Neural crest cell (in vitro differentiated cells): Measurements from ENCODE around the gene PABPC1L. TPM values are rescaled to one million over a fixed set of nuclear protein-coding genes. Genes with fewer than 3 reads are reported as not detected.

Experiments
- DNase-seq: peaks from one replicate; pipeline ENCODE4 v3.0.0; 2021; ENCODE audit warnings: low read depth, mixed read lengths, low spot score
- H3K27ac Mint-ChIP-seq: one replicate; pipeline ENCODE4 v1.8.0; 2021; ENCODE audit warnings: mild to moderate bottlenecking, mixed read lengths; ENCODE audit not compliant: unreplicated experiment
- H3K27me3 Mint-ChIP-seq: 2 replicates; pipeline ENCODE4 v1.8.0; 2021; ENCODE audit warnings: low read depth, mild to moderate bottlenecking, mixed read lengths
- H3K36me3 Mint-ChIP-seq: 2 replicates; pipeline ENCODE4 v1.8.0; 2021; ENCODE audit warnings: low read depth, mild to moderate bottlenecking, mixed read lengths
- H3K4me1 Mint-ChIP-seq: 2 replicates; pipeline ENCODE4 v1.8.0; 2021; ENCODE audit warnings: mixed read lengths
- H3K4me3 Mint-ChIP-seq: one replicate; pipeline ENCODE4 v1.8.0; 2021; ENCODE audit warnings: mild to moderate bottlenecking, mixed read lengths
- H3K9me3 Mint-ChIP-seq: 2 replicates; pipeline ENCODE4 v1.8.0; 2021; ENCODE audit warnings: mixed read lengths
- CTCF ChIP-seq: fragments of 200-600 bp; sonication (generic); conservative IDR thresholded peaks from 2 replicates; pipeline ENCODE4 v1.5.0; 2021; ENCODE audit warnings: antibody characterized with exemption, mild to moderate bottlenecking
- total RNA-seq: library from RNA; stranded (reverse); gene quantifications from 2 replicates; pipeline ENCODE4 v1.2.1, GENCODE V29; 2021

PABPC1L gene
- total RNA-seq, 1 donor from 2014 or later, result 78.6 TPM

- H3K36me3 Mint-ChIP-seq, result peaks cover 10% of the 10 kb centered on the region
These were observed 631 bp upstream of the PABPC1L start for GRCh38 chr20:44908987-44909871.

GRCh38 chr20:44910690-44911262, 916 bp downstream of the PABPC1L start:
- TF ChIP-seq CTCF, result no peak
- peak overlapping the region; percentile 89 for H3K4me3 Mint-ChIP-seq
- H3K9me3 Mint-ChIP-seq, result no peaks in the 10 kb centered on the region
- DNase-seq, result no peak
- peaks cover 24% of the 10 kb centered on the region for H3K4me1 Mint-ChIP-seq
- H3K36me3 Mint-ChIP-seq, result peaks cover 10% of the 10 kb centered on the region
- H3K27me3 Mint-ChIP-seq, result no peaks in the 10 kb centered on the region
- peak overlapping the region; percentile 57 for H3K27ac Mint-ChIP-seq

More at GRCh38 chr20:44908987-44909871, 631 bp upstream of the PABPC1L start:
- Mint-ChIP-seq H3K4me3 (peak overlapping the region; percentile 89), H3K27ac (no peak overlapping the region), H3K27me3 (no peaks in the 10 kb centered on the region), H3K4me1 (peaks cover 24% of the 10 kb centered on the region), H3K9me3 (no peaks in the 10 kb centered on the region)
- DNase-seq, result no peak
- no peak for TF ChIP-seq CTCF

GRCh38 chr20:44911264-44911921, 1.5 kb downstream of the PABPC1L start:
- TF ChIP-seq CTCF, result peak; percentile 59

GRCh38 chr20:44912189-44912588, 2.3 kb downstream of the PABPC1L start:
- Mint-ChIP-seq H3K27me3 (no peaks in the 10 kb centered on the region), H3K36me3 (peaks cover 7% of the 10 kb centered on the region), H3K9me3 (no peaks in the 10 kb centered on the region), H3K27ac (no peak overlapping the region), H3K4me1 (peaks cover 24% of the 10 kb centered on the region), H3K4me3 (peak overlapping the region; percentile 85)
- DNase-seq, result no peak
- no peak for TF ChIP-seq CTCF

More at GRCh38 chr20:44911264-44911921, 1.5 kb downstream of the PABPC1L start:
- Mint-ChIP-seq H3K4me1 (peaks cover 24% of the 10 kb centered on the region), H3K27me3 (no peaks in the 10 kb centered on the region), H3K36me3 (peaks cover 7% of the 10 kb centered on the region), H3K4me3 (peak overlapping the region; percentile 85), H3K9me3 (no peaks in the 10 kb centered on the region), H3K27ac (peak overlapping the region; percentile 12)
- DNase-seq, result peak; percentile 70

- Mint-ChIP-seq H3K27me3 (no peaks in the 10 kb centered on the region), H3K36me3 (peaks cover 7% of the 10 kb centered on the region), H3K9me3 (no peaks in the 10 kb centered on the region), H3K4me3 (no peak overlapping the region), H3K27ac (no peak overlapping the region), H3K4me1 (peaks cover 12% of the 10 kb centered on the region)
- no peak for TF ChIP-seq CTCF
- no peak for DNase-seq
These were observed 5.1 kb downstream of the PABPC1L start for GRCh38 chr20:44914924-44915323.
